ENCODE measurements around the gene ADAMTS16. TPM values are rescaled to one million over a fixed set of nuclear protein-coding genes. Genes with fewer than 3 reads are reported as not detected.

Gene ADAMTS16
- total RNA-seq, 1 experiment from 2014 or later, result 30.1 TPM

- TF ChIP-seq ARID4B (CRISPR knock-in tag; IDR thresholded peaks at IDR 0.05; ENCODE audit: borderline replicate concordance), result no peak
- TF ChIP-seq USF2 (CRISPR knock-in tag; IDR thresholded peaks at IDR 0.05), result no peak
These were observed 154.3 kb downstream of the ADAMTS16 start (continued) for GRCh38 chr5:5294429-5294828.

GRCh38 chr5:5295351-5295750, 155.2 kb downstream of the ADAMTS16 start:
- ATAC-seq (no peak), DNase-seq (ENCODE audit: low spot score) (no peak)
- no peak overlapping the region for H3K4me3 Mint-ChIP-seq
- H3K27me3 Mint-ChIP-seq (ENCODE audit: low read depth), result no peaks in the 10 kb centered on the region
- peaks cover 4% of the 10 kb centered on the region for H3K9me3 Mint-ChIP-seq
- TF ChIP-seq E2F1 (CRISPR knock-in tag; IDR thresholded peaks at IDR 0.05) (no peak), SMAD4 (CRISPR knock-in tag; IDR thresholded peaks at IDR 0.05) (no peak), CTCF (IDR thresholded peaks at IDR 0.05) (no peak), SMAD3 (CRISPR knock-in tag; IDR thresholded peaks at IDR 0.05; ENCODE audit: borderline replicate concordance) (no peak), NFATC4 (CRISPR knock-in tag; IDR thresholded peaks at IDR 0.05) (no peak), AR (CRISPR knock-in tag; IDR thresholded peaks at IDR 0.05) (no peak), ZNF423 (CRISPR knock-in tag; IDR thresholded peaks at IDR 0.05) (no peak), RORB (CRISPR knock-in tag; IDR thresholded peaks at IDR 0.05) (no peak), PRRX2 (CRISPR knock-in tag; IDR thresholded peaks at IDR 0.05) (no peak), ATF3 (CRISPR knock-in tag; conservative IDR thresholded peaks at IDR 0.05) (no peak), ETV6 (CRISPR knock-in tag; IDR thresholded peaks at IDR 0.05) (no peak), JAZF1 (CRISPR knock-in tag; IDR thresholded peaks at IDR 0.05) (no peak)
- no peak overlapping the region for H3K27ac Mint-ChIP-seq
- H3K4me1 Mint-ChIP-seq, result peaks cover 16% of the 10 kb centered on the region
- ChIA-PET POLR2A (no interaction called here), CTCF (no interaction called here)
- peaks cover 27% of the 10 kb centered on the region for H3K36me3 Mint-ChIP-seq

Measured in WTC11 (cell line).